GM19463 (cell line): ENCODE measurements around the gene PXDC1.
"Not testable (repeated sequence)": the region's sequence is repeated elsewhere in the genome, so short reads cannot be mapped to it uniquely, and the experiment has no call there.

Source experiments
- ATAC-seq: cut with Tn5 transposase; IDR thresholded peaks from one replicate; pipeline ENCODE4 v1.9.1; 2021; ENCODE audit warnings: mild to moderate bottlenecking, moderate library complexity; ENCODE audit not compliant: unreplicated experiment

PXDC1 gene

DNA sequence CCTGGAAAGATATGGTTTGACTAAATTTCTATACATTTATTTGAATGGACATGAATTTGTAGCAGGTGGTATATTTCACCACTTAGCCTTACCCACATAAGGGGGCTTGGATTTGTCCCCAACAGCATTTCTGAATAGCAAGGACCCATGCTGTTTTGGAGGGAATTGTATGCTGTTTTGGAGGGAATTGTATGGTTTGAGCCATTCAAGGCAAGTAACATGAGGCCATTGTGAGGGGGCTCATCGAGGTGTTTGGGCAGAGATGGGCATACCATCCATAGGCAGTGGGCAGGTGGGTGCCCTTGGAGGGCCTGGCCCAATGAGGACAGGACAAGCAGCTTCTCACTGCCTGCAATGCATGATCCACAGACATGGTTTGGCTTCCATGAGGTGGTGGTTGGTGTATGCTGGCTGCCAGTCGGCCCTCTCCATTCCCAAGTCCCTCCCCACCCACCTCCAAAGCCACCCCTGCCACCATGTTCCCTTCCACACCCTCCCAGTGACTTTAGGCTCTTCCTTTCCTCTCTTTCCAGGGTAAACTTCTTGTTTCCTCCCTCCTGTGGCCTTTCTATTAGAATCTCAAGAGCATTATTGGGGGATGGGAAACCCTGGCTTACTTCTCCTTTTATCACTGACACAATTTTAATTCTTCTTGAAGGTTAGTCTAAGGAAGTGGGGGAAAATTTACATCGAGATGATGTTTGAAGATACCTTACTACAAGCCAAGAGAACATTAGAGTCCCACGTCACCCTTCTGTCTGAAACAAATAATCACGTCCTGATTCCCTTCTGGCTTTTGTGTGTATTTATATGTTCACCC is 13.2 kb upstream of the PXDC1 start:
- ATAC-seq: no peak

- no peak for ATAC-seq
These were observed 11.3 kb upstream of the PXDC1 start for GRCh38 chr6:3762852-3763251.

DNA sequence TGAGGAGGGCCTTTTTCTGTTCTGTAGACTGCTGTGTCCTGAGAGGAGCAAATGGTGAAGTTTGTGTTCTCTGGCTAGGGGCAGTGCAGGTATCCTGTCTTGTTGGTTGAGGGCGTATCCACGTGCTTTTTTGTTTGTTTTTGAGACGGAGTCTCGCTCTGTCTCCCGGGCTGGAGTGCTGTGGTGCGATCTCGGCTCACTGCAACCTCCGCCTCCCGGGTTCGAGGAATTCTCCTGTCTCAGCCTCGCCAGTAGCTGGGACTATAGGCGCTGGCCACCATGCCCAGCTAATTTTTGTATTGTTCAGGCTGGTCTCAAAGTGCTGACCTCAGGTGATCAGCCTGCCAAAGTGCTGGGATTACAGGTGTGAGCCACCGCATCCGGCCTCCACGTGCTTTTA is 10.8 kb upstream of the PXDC1 start:
- ATAC-seq: no peak

GRCh38 chr6:3761989-3762270 is 10.4 kb upstream of the PXDC1 start:
- no peak for ATAC-seq

GRCh38 chr6:3759646-3760232 is 8.2 kb upstream of the PXDC1 start:
- no peak for ATAC-seq

DNA sequence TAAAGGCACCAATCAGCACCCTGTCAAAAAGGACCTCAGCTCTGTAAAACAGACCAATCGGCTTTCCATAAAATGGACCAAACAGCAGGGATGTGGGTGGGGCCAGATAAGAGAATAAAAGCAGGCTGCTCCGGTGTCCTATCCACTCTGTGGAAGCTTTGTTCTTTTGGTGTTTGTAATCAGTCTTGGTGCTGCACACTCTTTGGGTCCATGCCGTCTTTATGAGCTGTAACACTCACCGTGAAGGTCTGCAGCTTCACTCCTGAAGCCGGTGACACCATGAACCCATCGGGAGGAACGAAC is 7.3 kb upstream of the PXDC1 start:
- no peak for ATAC-seq

DNA sequence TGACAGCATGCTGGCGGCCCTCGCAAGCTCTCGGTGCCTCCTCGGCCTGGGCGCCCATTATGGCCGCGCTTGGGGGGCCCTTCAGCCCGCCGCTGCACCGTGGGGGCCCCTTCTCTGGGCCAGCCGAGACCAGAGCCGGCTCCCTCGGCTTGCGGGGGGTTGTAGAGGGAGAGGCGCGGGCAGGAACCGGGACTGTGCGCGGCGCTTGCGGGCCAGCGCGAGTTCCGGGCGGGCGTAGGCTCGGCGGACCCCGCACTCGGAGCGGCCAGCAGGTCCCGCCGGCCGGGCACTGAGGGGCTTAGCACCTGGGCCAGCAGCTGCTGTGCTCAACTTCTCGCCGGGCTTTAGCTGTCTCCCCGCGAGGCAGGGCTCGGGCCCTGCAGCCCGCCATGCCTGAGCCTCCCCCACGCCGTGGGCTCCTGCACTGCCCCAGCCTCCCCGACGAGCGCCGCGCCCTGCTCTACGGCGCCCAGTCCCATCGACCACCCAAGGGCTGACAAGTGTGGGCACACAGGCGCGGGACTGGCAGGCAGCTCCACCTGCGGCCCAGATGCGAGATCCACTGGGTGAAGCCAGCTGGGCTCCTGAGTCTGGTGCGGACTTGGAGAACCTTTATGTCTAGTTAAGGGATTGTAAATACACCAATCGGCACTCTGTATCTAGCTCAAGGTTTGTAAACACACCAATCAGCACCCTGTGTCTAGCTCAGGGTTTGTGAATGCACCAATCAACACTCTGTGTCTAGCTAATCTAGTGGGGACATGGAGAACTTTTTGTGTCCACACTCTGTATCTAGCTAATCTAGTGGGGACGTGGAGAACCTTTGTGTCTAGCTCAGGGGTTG is 6.7 kb upstream of the PXDC1 start:
- ATAC-seq: not testable (repeated sequence)

DNA sequence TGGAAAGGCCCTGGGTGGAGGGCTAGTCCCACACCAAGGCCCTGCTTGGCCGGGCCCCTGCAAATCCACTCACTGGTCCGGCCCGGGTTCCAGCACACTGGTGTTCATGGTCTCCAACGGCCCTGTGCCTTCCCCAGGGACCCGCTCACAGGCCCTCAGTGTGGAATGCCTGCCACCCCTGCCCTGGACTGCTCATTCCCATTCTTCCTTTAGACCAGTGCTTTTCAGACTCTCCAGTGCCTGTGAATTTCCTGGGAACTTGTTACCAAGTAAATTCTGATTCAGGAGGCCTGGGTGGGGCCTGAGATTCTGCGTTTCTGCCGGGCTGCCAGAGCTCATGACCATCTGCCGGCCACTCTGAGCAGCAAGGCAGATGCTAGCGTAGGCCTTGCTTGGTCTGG is 5.7 kb upstream of the PXDC1 start:
- ATAC-seq: no peak

DNA sequence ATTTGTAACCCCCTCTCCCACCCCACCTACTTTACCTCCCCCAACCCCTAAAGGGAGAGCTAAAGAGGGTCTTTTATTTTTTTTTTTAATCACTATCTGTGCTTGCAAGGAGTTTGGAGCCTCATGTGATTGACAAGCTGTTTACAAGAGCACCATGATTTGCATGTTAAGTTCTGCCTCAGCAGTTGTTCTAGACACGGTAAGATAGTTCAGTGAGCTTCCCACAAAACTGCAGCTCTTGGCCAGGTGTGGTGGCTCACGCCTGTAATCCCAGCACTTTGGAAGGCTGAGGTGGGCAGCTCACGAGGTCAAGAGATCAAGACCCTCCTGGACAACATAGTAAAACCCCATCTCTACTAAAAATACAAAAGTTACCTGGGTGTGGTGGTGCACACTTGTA is 5.0 kb upstream of the PXDC1 start:
- no peak for ATAC-seq

GRCh38 chr6:3755637-3756545 is 4.4 kb upstream of the PXDC1 start:
- ATAC-seq: no peak

DNA sequence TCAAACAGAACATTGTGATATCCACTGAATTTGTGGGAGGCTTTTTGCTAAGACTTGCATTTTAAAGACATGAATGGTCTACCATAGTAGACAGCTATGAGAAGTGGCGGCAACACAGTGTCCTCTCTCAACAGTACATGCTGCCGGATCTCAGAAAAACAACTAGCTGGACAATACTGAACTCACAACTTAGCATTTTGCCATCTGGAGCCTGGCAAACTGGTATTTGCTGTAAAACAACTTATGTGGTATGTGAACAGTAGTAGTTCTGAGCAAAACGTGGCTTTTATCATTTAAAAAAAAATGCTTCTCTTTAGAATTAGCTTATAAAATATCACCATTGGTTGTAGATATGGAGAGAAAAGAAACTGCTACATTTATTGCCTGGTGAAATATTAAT is 3.3 kb upstream of the PXDC1 start:
- no peak for ATAC-seq

GRCh38 chr6:3754032-3754725 is 2.7 kb upstream of the PXDC1 start:
- ATAC-seq: not testable (repeated sequence)

DNA sequence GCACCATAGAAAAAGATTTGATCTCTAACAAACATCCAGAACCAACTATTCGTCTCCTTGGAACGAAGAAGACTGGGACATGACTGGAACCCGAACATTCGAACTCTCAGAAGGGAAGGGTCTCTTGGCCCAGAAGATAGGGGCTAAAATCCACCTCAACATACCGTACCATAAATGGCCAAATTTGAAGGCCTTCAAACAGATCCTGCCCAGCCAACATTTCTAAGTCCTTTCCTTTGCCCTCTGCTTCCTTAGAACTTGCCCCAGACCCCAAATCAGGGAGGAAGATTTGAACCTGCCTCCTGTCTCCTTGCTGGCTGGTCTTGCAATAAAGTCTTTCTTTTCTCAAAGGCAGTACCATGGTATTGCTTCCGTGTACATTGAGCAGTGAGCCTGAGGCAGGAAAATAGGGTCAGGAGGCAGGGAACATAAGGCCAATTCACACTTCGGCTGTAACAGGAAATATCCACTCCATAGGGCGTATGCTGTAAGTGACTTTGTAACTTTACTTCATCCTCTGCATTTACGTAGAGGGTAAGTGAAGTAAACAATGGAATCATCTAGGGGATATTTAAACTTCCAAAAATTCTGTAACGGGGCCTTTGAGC is 1.8 kb upstream of the PXDC1 start:
- ATAC-seq: no peak

GRCh38 chr6:3752531-3753227 is 1.2 kb upstream of the PXDC1 start:
- no peak for ATAC-seq

DNA sequence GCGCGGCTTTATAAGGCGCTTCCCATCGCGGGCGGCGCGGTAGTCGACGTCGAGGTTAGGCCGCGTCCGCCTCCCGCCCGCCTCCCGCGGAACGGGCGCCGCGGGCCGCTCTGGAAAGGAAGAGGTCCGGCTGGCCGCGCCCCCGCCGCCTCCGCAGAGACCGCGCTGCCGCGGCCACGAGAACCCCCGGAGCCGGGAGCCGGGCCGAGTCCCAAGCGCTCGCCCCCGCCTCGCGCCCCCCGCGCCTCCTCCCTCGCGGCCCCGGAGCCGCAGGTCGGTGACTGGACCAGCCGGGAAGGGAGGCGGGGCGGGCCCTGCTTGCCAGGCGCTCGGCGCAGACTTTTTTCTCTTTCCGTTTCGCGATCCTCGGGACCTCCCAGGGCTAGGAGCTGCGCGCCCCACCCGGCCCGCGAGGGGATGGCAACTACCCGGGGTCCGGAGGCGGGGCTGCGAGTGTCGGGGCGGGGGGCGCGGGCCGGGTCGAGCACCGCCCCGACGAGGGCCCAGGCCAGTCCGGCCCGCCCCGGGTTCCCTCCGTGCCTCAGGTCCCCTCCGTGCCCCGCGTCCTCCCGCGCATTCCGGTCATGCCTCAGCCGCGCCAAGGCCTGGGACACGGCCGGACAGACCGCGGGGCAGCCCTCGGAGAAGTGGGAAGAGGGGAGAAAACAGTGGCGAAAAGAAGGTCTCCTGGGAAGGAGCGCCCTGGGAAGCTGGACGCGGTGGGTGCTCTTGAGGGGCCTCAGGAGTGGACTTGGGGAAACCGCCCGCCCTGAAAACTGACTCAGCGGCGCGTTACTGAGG is 417 bp upstream of the PXDC1 start:
- ATAC-seq: peak; percentile 75

DNA sequence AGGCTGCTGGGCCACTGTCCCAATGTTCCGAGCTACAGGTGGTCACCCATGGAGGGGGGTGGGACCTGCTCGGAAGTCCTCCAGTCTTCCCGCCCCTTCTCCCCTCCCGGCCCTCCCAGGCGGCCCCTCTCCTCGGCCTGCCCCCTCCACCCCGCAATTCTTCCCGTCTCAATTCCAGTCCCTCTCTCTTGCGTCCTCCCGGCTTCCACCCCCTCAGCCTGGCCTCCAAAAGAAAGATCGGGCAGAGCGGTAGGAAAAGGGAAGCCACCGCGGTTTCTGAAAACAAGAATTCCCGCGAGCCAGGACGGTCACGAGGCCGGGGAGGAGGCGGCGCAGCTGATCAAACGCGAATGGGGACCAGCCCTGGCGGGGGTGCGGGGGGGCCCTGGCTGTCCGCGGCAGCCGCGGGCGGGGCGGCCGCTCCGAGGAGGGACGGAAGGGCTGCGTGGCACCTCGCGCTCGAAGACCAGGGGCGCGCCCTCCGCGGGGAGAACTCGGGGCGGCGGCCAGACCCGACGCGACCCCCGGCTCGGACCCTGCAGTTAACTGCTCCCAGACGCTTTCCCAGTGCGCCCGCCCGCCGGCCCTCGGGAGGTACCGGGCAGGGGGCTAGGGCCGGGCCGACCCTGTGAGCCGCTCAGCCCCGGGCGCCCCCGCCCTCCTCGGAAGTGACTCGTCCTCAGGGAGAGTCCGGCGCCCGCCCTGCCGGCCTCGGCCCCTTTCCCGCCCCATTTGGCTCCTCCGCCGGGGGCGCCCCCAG is 1.0 kb downstream of the PXDC1 start:
- ATAC-seq: no peak

GRCh38 chr6:3749977-3750316 is 1.6 kb downstream of the PXDC1 start:
- ATAC-seq: no peak
